Esophagus muscularis mucosa (tissue), 4 donors: ENCODE results near the gene DUSP22.

Source experiments
- EP300 ChIP-seq: sonication (generic); formaldehyde crosslinking; IDR thresholded peaks from one replicate; pipeline ENCODE4 v1.6.1; 2017; ENCODE audit warnings: antibody characterized with exemption
- POLR2A ChIP-seq: fragments of 450-650 bp; IDR thresholded peaks from one replicate; pipeline ENCODE4 v1.6.1; 2017; ENCODE audit warnings: antibody characterized with exemption, moderate library complexity, mild to moderate bottlenecking, low read depth
- POLR2AphosphoS5 ChIP-seq, 2 donors: sonication (generic); formaldehyde crosslinking; IDR thresholded peaks; one replicate each; pipeline ENCODE4 v1.6.1; 2017; ENCODE audit warnings: antibody characterized with exemption in 2 of 2
- TF ChIP-seq, protein P1 (sequence below), 3 experiments: fragments of 200-600 bp in 2 of 3; fragments of 450-650 bp in 1 of 3; sonication (generic) in 2 of 3; IDR thresholded peaks; one replicate each; pipeline ENCODE4 v1.5.1; 2017 to 2019; ENCODE audit warnings: antibody characterized with exemption in 3 of 3, mild to moderate bottlenecking in 2 of 3, moderate library complexity in 1 of 3

GRCh38 chr6:306641-307061 lies 14.4 kb downstream of the DUSP22 start:
- TF ChIP-seq, protein P1, sequence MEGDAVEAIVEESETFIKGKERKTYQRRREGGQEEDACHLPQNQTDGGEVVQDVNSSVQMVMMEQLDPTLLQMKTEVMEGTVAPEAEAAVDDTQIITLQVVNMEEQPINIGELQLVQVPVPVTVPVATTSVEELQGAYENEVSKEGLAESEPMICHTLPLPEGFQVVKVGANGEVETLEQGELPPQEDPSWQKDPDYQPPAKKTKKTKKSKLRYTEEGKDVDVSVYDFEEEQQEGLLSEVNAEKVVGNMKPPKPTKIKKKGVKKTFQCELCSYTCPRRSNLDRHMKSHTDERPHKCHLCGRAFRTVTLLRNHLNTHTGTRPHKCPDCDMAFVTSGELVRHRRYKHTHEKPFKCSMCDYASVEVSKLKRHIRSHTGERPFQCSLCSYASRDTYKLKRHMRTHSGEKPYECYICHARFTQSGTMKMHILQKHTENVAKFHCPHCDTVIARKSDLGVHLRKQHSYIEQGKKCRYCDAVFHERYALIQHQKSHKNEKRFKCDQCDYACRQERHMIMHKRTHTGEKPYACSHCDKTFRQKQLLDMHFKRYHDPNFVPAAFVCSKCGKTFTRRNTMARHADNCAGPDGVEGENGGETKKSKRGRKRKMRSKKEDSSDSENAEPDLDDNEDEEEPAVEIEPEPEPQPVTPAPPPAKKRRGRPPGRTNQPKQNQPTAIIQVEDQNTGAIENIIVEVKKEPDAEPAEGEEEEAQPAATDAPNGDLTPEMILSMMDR (IDR thresholded peaks at IDR 0.05): no peak
- TF ChIP-seq POLR2A (no peak), POLR2AphosphoS5 (IDR thresholded peaks at IDR 0.05) (no peak), EP300 (no peak)
